Epithelial cell of esophagus (primary cell): ENCODE measurements around the gene NR5A2.
A peak's percentile ranks its signal among the peaks of the same experiment; 100 is the strongest.

Experiments
- DNase-seq: peaks from one replicate; pipeline ENCODE4 v3.0.0; 2010; ENCODE audit warnings: low read depth
- H3K4me3 ChIP-seq: 2 replicates; pipeline ENCODE4 v1.5.1; 2011; ENCODE audit warnings: mild to moderate bottlenecking, low read length, control low read depth
- CTCF ChIP-seq: IDR thresholded peaks from 2 replicates; pipeline ENCODE4 v1.5.1; 2011; ENCODE audit warnings: low read depth, mild to moderate bottlenecking, low read length, control low read depth, inconsistent platforms; ENCODE audit not compliant: insufficient read depth; ENCODE audit errors: missing control alignments

Gene NR5A2

GRCh38 chr1:200165493-200166220, 138.1 kb downstream of the NR5A2 start:
- no peak for DNase-seq
- no peak overlapping the region for H3K4me3 ChIP-seq
- no peak for TF ChIP-seq CTCF

DNA sequence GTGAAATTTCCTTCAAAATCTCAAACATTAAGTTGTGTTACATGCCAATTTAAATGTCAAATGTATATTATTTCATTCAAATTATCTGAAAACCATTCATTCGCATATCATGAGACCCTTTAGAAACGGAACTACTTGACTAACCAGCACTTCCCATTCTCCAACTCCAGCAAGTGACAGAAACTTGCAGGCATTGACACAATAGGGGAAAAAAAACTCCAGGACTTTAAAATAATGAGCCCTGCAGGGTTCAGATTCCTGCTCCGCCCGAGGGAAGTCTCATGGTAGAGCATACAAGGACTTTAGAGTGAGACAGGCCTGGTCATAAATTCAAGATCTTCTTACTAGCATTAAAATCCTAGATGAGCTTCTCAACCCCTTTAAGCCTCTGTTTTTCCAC, 138.9 kb downstream of the NR5A2 start:
- TF ChIP-seq CTCF = no peak
- H3K4me3 ChIP-seq = no peak overlapping the region
- no peak for DNase-seq

GRCh38 chr1:200168926-200169325, 141.4 kb downstream of the NR5A2 start:
- no peak for TF ChIP-seq CTCF
- no peak for DNase-seq

DNA sequence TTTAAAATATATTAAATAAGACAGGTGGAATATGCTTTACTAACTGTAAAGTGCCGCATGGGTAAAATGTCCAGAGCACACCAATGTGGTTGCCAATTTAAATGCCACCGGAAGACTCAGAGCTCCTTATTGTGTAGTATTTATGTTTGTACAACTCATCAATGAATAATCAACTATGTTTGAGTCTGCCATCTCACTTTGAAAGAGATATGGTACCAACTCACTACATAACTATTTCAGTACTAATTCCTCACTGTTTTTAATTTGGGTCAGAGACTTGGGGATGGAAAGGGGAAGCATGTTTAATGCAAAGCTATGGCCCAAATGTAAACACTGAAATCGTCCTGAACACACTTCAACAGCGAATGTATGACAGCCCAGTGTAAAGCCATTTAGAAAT, 144.8 kb downstream of the NR5A2 start:
- peak; percentile 54 for DNase-seq

More at GRCh38 chr1:200168926-200169325, 141.4 kb downstream of the NR5A2 start:
- H3K4me3 ChIP-seq = no peak overlapping the region

GRCh38 chr1:200173097-200173618, 145.6 kb downstream of the NR5A2 start:
- TF ChIP-seq CTCF = no peak
- no peak for DNase-seq

More for the DNA sequence above, 144.8 kb downstream of the NR5A2 start:
- TF ChIP-seq CTCF = no peak
- H3K4me3 ChIP-seq = no peak overlapping the region

GRCh38 chr1:200174525-200175295, 147.2 kb downstream of the NR5A2 start:
- DNase-seq = no peak
- H3K4me3 ChIP-seq = no peak overlapping the region
- no peak for TF ChIP-seq CTCF

More at GRCh38 chr1:200173097-200173618, 145.6 kb downstream of the NR5A2 start:
- H3K4me3 ChIP-seq = no peak overlapping the region
